Epithelial cell of proximal tubule (primary cell): ENCODE data around the gene ANAPC13. TPM values are rescaled to one million over a fixed set of nuclear protein-coding genes. Genes with fewer than 3 reads are reported as not detected.
A peak's percentile ranks its signal among the peaks of the same experiment; 100 is the strongest.

Experiments
- DNase-seq: peaks from one replicate; pipeline ENCODE4 v3.0.0-alpha.2; 2011; ENCODE audit warnings: low read depth
- H3K4me3 ChIP-seq: 2 replicates; pipeline ENCODE4 v1.5.1; 2011; ENCODE audit warnings: low read depth, mild to moderate bottlenecking, low read length
- total RNA-seq: library from RNA; depleted of rRNA; stranded (reverse); fragments of >200 nt; gene quantifications from 2 replicates; pipeline ENCODE4 v1.2.3, GENCODE V29; 2015
- TF ChIP-seq, protein P1 (sequence below): conservative IDR thresholded peaks from 2 replicates; pipeline ENCODE4 v1.5.1; 2012; ENCODE audit warnings: low read depth, mild to moderate bottlenecking, low read length

ANAPC13 gene, protein sequence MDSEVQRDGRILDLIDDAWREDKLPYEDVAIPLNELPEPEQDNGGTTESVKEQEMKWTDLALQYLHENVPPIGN
- 52.5 and 80.5 TPM in 2 replicates for total RNA-seq

DNA sequence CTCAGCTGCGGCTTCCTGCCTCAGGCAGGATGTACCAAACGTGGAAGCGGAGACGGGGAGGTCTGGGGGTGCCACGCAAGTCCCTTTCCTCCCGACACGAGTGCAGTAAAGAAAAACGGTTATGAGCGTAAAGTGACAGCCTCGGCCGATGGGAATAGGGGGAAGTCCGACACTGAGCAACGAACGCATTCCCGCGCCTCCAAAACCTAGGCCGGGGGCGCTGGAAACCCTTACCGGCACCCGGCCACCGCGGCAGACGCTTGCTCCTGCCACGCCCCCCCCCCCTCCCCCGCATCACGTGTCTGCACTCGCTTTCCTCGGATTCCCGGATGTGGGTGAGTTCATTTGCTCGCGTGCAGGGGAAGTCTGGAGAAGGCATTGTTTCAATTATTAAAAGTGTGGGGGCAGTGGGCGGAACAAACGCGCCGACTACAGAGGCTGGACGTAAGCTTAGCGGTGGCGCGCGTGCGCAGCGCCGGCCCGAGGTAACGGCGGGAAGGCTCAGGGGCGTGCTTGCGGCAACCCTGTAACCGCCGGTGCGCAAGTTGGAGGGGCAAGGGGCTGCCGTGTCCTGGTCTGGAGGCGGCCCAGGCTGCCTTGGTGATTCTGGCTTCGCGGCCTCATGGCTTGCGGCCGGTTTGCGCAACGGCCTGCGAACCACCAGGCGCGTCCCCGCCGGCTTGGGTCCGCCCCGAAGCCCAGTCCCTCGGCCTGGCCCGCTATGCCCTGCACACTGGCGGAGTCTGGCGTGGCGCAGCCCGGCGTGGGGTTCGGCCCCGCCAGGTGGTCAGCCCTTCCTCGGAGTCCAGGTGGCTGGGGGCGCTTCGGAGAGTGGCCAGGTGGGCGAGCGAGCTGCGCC lies at the start of gene ANAPC13, which contains the start of gene CEP63:
Gene ANAPC13, minus strand, starts transcription at position 268 of the 859 bp plus-strand sequence. CDS start 3,081 bp downstream, outside the sequence.
Gene CEP63, plus strand, starts transcription at position 340 of the 859 bp plus-strand sequence. CDS start 9,264 bp downstream, outside the sequence.
- peak; percentile 85 for DNase-seq
- TF ChIP-seq, protein P1, sequence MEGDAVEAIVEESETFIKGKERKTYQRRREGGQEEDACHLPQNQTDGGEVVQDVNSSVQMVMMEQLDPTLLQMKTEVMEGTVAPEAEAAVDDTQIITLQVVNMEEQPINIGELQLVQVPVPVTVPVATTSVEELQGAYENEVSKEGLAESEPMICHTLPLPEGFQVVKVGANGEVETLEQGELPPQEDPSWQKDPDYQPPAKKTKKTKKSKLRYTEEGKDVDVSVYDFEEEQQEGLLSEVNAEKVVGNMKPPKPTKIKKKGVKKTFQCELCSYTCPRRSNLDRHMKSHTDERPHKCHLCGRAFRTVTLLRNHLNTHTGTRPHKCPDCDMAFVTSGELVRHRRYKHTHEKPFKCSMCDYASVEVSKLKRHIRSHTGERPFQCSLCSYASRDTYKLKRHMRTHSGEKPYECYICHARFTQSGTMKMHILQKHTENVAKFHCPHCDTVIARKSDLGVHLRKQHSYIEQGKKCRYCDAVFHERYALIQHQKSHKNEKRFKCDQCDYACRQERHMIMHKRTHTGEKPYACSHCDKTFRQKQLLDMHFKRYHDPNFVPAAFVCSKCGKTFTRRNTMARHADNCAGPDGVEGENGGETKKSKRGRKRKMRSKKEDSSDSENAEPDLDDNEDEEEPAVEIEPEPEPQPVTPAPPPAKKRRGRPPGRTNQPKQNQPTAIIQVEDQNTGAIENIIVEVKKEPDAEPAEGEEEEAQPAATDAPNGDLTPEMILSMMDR: no peak

DNA sequence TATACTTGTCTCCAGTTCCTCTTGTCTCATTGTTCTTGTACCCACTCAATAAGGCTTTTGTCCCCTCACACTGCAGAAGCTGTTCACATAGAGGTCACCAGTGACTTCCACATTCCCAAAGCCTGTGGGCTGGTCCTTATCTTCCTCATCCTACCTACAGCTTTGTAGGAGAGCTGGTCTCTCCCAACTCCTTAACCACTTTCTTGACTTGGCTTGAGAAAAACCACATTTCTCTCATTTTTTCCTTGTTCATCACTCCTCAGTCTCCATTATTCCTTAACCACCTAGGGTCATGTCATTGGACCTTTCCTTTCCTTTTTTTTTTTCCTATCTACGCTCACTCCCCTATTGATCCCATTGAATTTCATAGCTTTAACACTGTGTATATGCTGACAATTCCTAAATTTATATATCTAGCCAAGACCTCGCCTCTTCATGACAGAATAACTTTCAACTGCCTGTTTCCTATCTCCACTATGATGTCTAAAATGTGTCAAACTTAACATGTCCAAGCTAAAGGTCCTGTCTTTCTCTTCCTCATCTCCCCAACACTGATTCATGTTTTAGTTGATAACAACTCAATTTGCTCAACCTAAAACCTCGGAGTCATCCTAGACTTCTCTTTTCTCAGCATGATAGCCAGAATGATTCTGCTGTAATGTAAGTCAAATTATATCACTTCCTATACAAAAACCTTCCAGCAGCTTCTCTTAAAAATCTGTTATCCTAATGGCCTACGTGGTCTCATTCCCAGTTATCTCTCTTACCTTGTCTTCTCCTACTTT lies 49.6 kb upstream of the ANAPC13 start:
- TF ChIP-seq, protein P1: no peak

More for the DNA sequence above, at the start of gene ANAPC13, which contains the start of gene CEP63:
- H3K4me3 ChIP-seq: peak within 1 kb of the TSS; percentile 87

DNA sequence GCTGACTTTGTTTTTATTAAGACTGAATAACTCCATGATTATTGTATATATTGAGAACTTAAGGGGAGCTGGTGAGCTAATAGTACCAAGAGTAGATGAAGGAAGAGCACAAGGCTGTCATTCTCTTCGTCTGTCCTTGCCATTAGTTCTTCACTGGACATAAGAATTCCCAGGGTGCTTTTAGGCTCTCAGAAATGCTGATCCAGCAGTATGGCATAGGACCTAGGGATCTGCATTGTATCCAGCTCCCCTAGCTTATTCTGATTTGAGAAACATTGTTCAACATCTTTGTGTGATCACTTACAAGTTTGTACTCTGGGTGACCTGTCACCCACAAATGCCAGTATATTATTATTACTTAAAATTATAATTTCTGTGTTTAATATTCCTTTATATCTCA lies 47.7 kb upstream of the ANAPC13 start:
- DNase-seq: no peak
- TF ChIP-seq, protein P1: no peak
- no peak overlapping the region for H3K4me3 ChIP-seq

More for the DNA sequence above, 49.6 kb upstream of the ANAPC13 start:
- H3K4me3 ChIP-seq: no peak overlapping the region
- no peak for DNase-seq

DNA sequence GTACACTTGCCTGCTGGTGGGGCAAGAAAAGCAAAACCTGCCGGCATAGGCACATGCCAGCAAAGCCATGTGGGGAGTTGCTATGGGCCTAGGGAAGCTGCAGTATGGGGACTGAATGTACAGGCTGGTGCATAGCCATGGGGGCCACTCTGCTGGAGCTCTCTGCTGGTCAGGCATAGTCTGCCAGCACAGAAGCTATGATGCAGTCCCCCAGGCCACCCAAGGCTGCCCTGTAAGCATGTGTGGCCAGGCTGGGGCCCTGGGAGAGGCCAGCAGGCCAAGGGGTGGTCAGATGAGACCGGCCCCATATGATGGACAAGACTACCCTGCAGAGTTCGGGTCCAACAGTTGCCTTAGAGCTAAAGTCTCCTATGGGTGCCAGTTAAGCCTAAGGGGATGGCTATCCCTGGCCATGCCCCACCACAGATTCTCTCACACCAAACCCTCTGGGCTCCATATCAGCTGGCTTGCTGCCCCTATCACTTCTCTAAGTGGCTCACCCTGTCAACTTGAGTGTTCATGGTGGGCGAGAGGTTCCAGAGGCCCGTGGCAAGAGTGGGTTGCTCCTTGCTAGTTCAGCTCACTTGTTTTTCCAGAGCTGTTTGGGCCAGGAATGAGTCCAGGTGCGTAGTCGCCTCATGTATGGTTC lies 41.9 kb upstream of the ANAPC13 start:
- no peak overlapping the region for H3K4me3 ChIP-seq

DNA sequence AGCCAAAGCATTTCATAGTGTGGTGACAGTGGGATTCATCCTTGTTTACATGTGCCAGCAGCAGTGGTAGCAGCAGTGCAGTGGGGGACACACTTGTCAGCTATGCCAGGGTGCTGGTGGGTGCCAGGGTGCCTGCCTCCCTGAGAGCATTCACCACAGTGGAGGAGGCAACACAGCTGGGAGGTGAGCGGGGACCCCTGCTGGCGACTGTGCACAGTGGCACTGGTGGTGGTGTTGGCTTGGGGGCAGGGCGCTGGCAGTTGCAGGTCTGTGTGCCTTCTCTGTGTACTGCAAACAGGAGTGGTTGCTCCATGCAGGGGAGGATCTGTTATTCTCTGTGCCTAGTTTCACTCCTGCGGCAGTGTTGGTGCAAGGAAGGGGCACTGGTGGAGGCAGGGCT lies 41.3 kb upstream of the ANAPC13 start:
- H3K4me3 ChIP-seq: no peak overlapping the region
- no peak for DNase-seq
- TF ChIP-seq, protein P1: peak; percentile 49

More for the DNA sequence above, 41.9 kb upstream of the ANAPC13 start:
- no peak for DNase-seq
- TF ChIP-seq, protein P1: no peak

DNA sequence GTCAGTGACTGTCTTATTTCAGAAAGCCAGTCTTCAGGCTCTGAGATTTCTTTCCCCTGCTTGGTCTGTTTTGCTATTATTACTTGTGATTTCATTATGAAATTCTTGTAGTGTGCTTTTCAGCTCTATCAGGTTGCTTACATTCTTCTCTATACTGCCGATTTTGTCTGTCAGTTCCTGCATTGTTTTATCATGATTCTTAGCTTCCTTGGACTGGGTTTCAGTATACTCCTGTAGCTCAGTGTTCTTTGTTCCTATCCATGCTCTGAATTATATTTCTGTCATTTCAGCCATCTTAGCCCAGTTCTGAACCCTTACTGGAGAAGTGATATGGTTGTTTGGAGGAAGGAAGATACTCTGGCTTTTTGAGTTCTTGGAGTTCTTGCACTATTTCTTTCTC lies 40.5 kb upstream of the ANAPC13 start:
- no peak for DNase-seq
- TF ChIP-seq, protein P1: no peak
- no peak overlapping the region for H3K4me3 ChIP-seq
